Right cardiac atrium (tissue), 5 donors: ENCODE results near the gene HS3ST5. TPM values are rescaled to one million over a fixed set of nuclear protein-coding genes. Genes with fewer than 3 reads are reported as not detected.

Experiments used
- ATAC-seq, 2 donors: fragments of 200-7000 bp; cut with Tn5 transposase; one replicate each; pipeline versions ENCODE4 v1.8.0 to v1.9.1; 2020; ENCODE audit warnings: moderate library complexity in 2 of 2, mild to moderate bottlenecking in 1 of 2
- DNase-seq, 3 donors: peaks; one replicate each; pipeline ENCODE4 v3.0.0-alpha.2; 2020
- H3K27ac ChIP-seq: one replicate; pipeline ENCODE4 v1.5.1; 2013; ENCODE audit warnings: mild to moderate bottlenecking, low read length, control low read depth, moderate library complexity
- H3K27me3 ChIP-seq: one replicate; pipeline ENCODE4 v1.6.1; 2013; ENCODE audit not compliant: control insufficient read depth, insufficient read depth
- H3K4me1 ChIP-seq: one replicate; pipeline ENCODE4 v1.6.1; 2013; ENCODE audit warnings: low read length; ENCODE audit not compliant: control insufficient read depth, insufficient read depth
- H3K4me3 ChIP-seq: one replicate; pipeline ENCODE4 v1.5.1; 2013; ENCODE audit warnings: low read length, control low read depth
- H3K9me3 ChIP-seq: one replicate; pipeline ENCODE4 v1.6.1; 2013; ENCODE audit warnings: low read length; ENCODE audit not compliant: control insufficient read depth
- WGBS: extraction: QIAGEN DNeasy Blood & Tissue Kit; methylation state at CpG from one replicate; pipeline ENCODE4 v1.1.7; 2013; 5-methylcytosine and 5-hydroxymethylcytosine counted together
- intact Hi-C, 4 donors: fragments of 100-400 bp; cut with DNase I; formaldehyde crosslinking; loops; one replicate each; pipeline versions ENCODE4 v1.11.0 to v1.14.0; 2022 to 2023
- long read RNA-seq, 4 donors: library from polyadenylated mRNA; unstranded; transcript quantifications; one replicate each; pipeline ENCODE4 v2.0.0, GENCODE V29; 2020 to 2021
- polyA plus RNA-seq: library from polyadenylated mRNA; stranded (reverse); fragments of 200-250 nt; gene quantifications from one replicate; pipeline ENCODE4 v1.2.3, GENCODE V29; 2013
- total RNA-seq, 4 donors: library from RNA; stranded (reverse); fragmentation: NEBNext Ultra II Directional; extraction: Animal tissue kit (Norgen Biotek cat#: 25700); gene quantifications; one replicate each; pipeline ENCODE4 v1.2.1, GENCODE V29; 2021
- donor health status: healthy with polysubstance abuse.
- donor health status: DM: no; HTN: yes; CAD: no.
- donor health status: DM: no; HTN: no; CAD: no.
- donor health status: DM: no; HTN: yes; CAD: no; lungs with severe emphysema.
- donor health status: DM: yes; HTN: yes; CAD: no.

HS3ST5 gene, protein sequence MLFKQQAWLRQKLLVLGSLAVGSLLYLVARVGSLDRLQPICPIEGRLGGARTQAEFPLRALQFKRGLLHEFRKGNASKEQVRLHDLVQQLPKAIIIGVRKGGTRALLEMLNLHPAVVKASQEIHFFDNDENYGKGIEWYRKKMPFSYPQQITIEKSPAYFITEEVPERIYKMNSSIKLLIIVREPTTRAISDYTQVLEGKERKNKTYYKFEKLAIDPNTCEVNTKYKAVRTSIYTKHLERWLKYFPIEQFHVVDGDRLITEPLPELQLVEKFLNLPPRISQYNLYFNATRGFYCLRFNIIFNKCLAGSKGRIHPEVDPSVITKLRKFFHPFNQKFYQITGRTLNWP
- not detected for total RNA-seq
- not detected for polyA plus RNA-seq
- long read RNA-seq, donor 1 = 0 reads
- long read RNA-seq, donor 2 = 0 reads
- long read RNA-seq, donor 3 = 0 reads
- long read RNA-seq, donor 4 = 0 reads

DNA sequence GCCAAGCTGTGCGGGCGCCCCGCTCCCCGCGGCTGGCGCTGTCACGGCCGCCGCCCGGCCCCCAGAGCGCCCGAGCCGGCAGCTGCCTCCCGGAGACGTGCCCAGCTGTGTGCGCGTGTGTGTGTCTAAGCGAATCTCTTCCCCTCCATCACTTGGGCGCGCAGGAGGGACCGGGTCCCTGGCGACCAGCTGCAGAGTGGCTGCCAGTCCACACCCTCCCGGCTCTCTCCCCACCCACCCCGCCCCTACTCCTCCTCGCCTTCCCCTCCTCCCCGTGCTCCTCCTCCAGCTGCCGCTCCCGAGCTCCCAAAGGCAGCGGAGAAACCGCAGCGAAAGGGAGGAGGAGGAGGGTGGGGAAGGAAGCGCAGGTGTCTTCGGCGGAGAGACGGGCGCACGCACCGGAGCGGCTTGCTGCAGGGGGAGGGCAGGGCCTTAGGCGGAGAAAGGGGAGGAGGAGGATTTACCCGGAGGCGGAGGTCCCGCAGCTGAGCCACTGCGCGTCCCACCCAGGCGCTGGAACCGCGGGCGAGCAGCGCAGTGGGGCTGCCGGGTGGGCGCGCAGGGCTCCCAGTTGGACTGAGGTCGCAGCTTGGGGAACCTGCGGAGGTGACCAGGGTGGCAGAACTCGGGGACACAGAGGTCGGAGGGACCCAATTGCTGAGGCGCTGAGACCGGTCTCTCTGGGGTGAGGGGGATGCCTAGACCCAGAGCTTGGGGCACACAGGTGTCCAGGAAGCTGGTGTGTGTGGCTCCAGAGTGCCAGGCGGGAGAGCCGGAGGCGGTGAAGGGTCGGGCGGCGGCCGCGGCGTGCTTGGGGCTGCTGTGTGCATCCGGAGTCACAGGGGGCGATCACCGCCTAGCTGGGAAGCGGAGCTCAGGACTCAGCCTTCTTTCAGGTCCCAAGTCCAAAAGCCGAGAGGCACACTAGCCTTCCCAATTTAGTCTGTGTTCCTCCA, at the start of gene HS3ST5:
Gene HS3ST5, minus strand, starts transcription at position 198 of the 956 bp plus-strand sequence. CDS start 280,178 bp downstream, outside the sequence.
- no peaks in the 10 kb centered on the region for H3K9me3 ChIP-seq
- peak; percentile 60 to 72 for ATAC-seq
- H3K4me3 ChIP-seq = peak within 1 kb of the TSS; percentile 22
- H3K27me3 ChIP-seq = no peaks in the 10 kb centered on the region
- intact Hi-C loops = no loop called here
- H3K4me1 ChIP-seq = no peaks in the 10 kb centered on the region
- peak; percentile 21 to 55 (median 50) for DNase-seq
- H3K27ac ChIP-seq = no peak within 1 kb of the TSS
- WGBS = under 1% methylated on average over 73 of the region's 73 CpGs

DNA sequence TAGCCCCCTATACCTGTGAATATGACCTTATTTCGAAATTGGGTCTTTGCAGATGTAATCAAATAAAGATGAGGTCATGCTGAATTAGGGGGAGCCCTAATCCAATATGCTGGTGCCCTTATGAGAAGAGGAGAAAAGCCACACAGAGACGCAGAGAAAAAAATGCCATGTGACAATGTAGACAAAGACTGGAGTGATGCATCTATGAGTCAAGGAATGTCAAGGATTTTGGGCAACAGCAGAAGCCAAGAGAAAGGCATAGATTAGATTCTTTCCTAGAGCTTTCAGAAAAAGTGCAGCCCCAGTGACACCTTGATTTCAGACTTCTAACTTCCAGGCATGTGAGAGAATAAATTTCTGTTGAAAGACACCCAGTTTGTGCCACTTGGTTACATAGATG, 47.4 kb upstream of the HS3ST5 start:
- ATAC-seq = no peak
- 76% methylated on average over 2 of the region's 2 CpGs for WGBS

DNA sequence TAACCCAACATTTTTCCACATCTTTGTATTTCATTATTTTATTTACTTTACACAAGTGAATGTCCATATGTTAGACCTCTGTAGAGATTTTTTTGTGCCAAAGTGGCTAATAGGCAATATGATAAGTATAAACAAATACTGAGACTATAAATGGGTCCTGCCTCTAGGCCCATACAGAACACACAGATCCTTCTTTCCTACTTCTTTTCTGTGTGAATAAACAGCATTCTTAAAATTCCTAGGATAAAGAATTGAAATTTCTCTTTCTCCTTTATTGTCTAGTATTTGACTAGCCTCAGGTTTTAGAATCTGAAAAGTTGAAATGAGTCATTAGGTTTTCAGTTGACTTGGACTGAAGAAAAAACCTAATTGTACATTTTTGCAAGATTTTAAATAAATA, 46.3 kb upstream of the HS3ST5 start:
- no peak overlapping the region for H3K4me3 ChIP-seq
- H3K27me3 ChIP-seq = no peaks in the 10 kb centered on the region
- no peaks in the 10 kb centered on the region for H3K4me1 ChIP-seq
- H3K27ac ChIP-seq = no peak overlapping the region
- intact Hi-C loops = no loop called here
- ATAC-seq (no peak), DNase-seq (no peak)
- no peaks in the 10 kb centered on the region for H3K9me3 ChIP-seq

More for the DNA sequence above, 47.4 kb upstream of the HS3ST5 start:
- no peaks in the 10 kb centered on the region for H3K9me3 ChIP-seq
- intact Hi-C loops = no loop called here
- no peak for DNase-seq
- no peaks in the 10 kb centered on the region for H3K4me1 ChIP-seq
- no peaks in the 10 kb centered on the region for H3K27me3 ChIP-seq
- no peak overlapping the region for H3K27ac ChIP-seq
- H3K4me3 ChIP-seq = no peak overlapping the region

DNA sequence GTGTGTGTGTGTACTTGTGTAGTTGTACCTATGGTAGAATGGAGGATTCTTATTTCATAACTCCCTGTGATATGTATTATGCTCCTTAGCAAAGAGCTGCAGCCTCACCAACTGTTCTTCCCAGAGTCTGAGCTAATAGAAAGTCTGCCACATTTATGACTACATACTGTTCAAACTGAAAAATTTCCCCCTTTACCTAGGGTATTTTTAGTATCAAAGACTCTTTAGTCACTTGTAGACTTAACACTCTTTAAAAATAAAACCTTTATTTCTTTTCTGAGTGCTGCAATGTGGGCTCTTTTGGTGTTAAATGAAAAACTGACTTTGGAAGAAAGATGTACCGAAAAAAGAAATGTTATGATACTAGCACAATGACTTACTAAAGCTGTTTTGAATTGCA, 39.6 kb upstream of the HS3ST5 start:
- no peaks in the 10 kb centered on the region for H3K9me3 ChIP-seq
- no peak overlapping the region for H3K27ac ChIP-seq
- no peaks in the 10 kb centered on the region for H3K27me3 ChIP-seq
- no peaks in the 10 kb centered on the region for H3K4me1 ChIP-seq
- intact Hi-C loops = no loop called here
- no peak for ATAC-seq
- 87% methylated on average over 1 of the region's 1 CpG for WGBS
- H3K4me3 ChIP-seq = no peak overlapping the region
- no peak for DNase-seq

DNA sequence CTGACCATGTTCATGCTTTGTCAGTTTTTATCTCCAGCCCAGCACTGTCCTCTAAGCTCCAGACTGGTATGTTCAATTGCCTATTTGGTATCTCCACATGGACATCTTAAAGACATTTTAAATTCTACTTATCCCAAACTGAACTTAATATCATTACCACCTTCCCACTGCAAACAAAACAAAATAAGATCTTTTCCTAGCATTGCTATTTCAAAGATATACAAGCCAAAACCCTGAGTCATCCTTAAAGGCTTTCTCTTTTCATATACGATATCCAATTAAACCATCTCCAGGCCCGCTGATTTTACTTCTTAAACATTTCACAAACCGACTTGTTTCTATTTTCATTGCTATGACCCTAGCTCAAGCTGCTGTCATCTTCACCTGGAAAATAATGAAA, 35.1 kb upstream of the HS3ST5 start:
- Histone ChIP-seq H3K4me3 (no peak overlapping the region), H3K9me3 (no peaks in the 10 kb centered on the region), H3K27me3 (no peaks in the 10 kb centered on the region), H3K4me1 (no peaks in the 10 kb centered on the region), H3K27ac (no peak overlapping the region)
- 91% methylated on average over 3 of the region's 3 CpGs for WGBS
- no peak for ATAC-seq
- no peak for DNase-seq
- intact Hi-C loops = no loop called here

GRCh38 chr6:114376611-114377175, 33.9 kb upstream of the HS3ST5 start:
- H3K27ac ChIP-seq = no peak overlapping the region
- ATAC-seq = no peak
- 38% methylated on average over 2 of the region's 2 CpGs for WGBS
- H3K27me3 ChIP-seq = no peaks in the 10 kb centered on the region
- H3K4me1 ChIP-seq = no peaks in the 10 kb centered on the region
- no peak for DNase-seq
- intact Hi-C loops = no loop called here
- H3K9me3 ChIP-seq = no peaks in the 10 kb centered on the region
- no peak overlapping the region for H3K4me3 ChIP-seq

GRCh38 chr6:114375541-114376192, 32.8 kb upstream of the HS3ST5 start:
- Histone ChIP-seq H3K4me1 (no peaks in the 10 kb centered on the region), H3K27ac (no peak overlapping the region), H3K9me3 (no peaks in the 10 kb centered on the region), H3K4me3 (no peak overlapping the region), H3K27me3 (no peaks in the 10 kb centered on the region)
- ATAC-seq (no peak), DNase-seq (no peak)
- WGBS = 58% methylated on average over 1 of the region's 1 CpG
- intact Hi-C loops = no loop called here

GRCh38 chr6:114367315-114367961, 24.6 kb upstream of the HS3ST5 start:
- Histone ChIP-seq H3K27me3 (no peaks in the 10 kb centered on the region), H3K4me3 (no peak overlapping the region), H3K9me3 (no peaks in the 10 kb centered on the region), H3K27ac (no peak overlapping the region), H3K4me1 (no peaks in the 10 kb centered on the region)
- ATAC-seq = no peak
- DNase-seq = no peak
- WGBS = 77% methylated on average over 1 of the region's 1 CpG
- intact Hi-C loops = no loop called here

- no peak overlapping the region for H3K27ac ChIP-seq
- no peak overlapping the region for H3K4me3 ChIP-seq
- intact Hi-C loops = no loop called here
- no peaks in the 10 kb centered on the region for H3K9me3 ChIP-seq
- no peak for DNase-seq
- ATAC-seq = no peak
- H3K27me3 ChIP-seq = no peaks in the 10 kb centered on the region
- no peaks in the 10 kb centered on the region for H3K4me1 ChIP-seq
Measured at GRCh38 chr6:114366899-114367298, 24.1 kb upstream of the HS3ST5 start.

GRCh38 chr6:114364301-114364700, 21.5 kb upstream of the HS3ST5 start:
- no peaks in the 10 kb centered on the region for H3K27me3 ChIP-seq
- no peaks in the 10 kb centered on the region for H3K9me3 ChIP-seq
- no peak overlapping the region for H3K4me3 ChIP-seq
- no peak for DNase-seq
- WGBS = 83% methylated on average over 1 of the region's 1 CpG
- H3K4me1 ChIP-seq = no peaks in the 10 kb centered on the region
- H3K27ac ChIP-seq = no peak overlapping the region
- intact Hi-C loops = no loop called here
- no peak for ATAC-seq
